Epithelial cell of proximal tubule (primary cell): ENCODE measurements around the gene TRAF7. TPM values are rescaled to one million over a fixed set of nuclear protein-coding genes. Genes with fewer than 3 reads are reported as not detected.
"Not testable (repeated sequence)": the region's sequence is repeated elsewhere in the genome, so short reads cannot be mapped to it uniquely, and the experiment has no call there.

ENCODE experiments used
- DNase-seq: peaks from one replicate; pipeline ENCODE4 v3.0.0-alpha.2; 2011; ENCODE audit warnings: low read depth
- H3K4me3 ChIP-seq: 2 replicates; pipeline ENCODE4 v1.5.1; 2011; ENCODE audit warnings: low read depth, mild to moderate bottlenecking, low read length
- CTCF ChIP-seq: conservative IDR thresholded peaks from 2 replicates; pipeline ENCODE4 v1.5.1; 2012; ENCODE audit warnings: low read depth, mild to moderate bottlenecking, low read length
- total RNA-seq: library from RNA; depleted of rRNA; stranded (reverse); fragments of >200 nt; gene quantifications from 2 replicates; pipeline ENCODE4 v1.2.3, GENCODE V29; 2015

TRAF7 gene
- total RNA-seq, 1 donor from 2014 or later, result 48.6 TPM

- TF ChIP-seq CTCF, result no peak
- H3K4me3 ChIP-seq, result no peak overlapping the region
- no peak for DNase-seq
These were observed 40.0 kb upstream of the TRAF7 start for GRCh38 chr16:2115591-2115973.

- DNase-seq, H3K4me3 ChIP-seq: not testable (repeated sequence)
These were observed 39.2 kb upstream of the TRAF7 start for GRCh38 chr16:2116428-2116827.

- not testable (repeated sequence) for H3K4me3 ChIP-seq, DNase-seq
These were observed 38.2 kb upstream of the TRAF7 start for GRCh38 chr16:2117341-2117740.

- not testable (repeated sequence) for DNase-seq, H3K4me3 ChIP-seq
These were observed 37.4 kb upstream of the TRAF7 start for GRCh38 chr16:2117960-2118722.

GRCh38 chr16:2121325-2121724 lies 34.3 kb upstream of the TRAF7 start:
- H3K4me3 ChIP-seq, DNase-seq: not testable (repeated sequence)

GRCh38 chr16:2121853-2122252 lies 33.7 kb upstream of the TRAF7 start:
- DNase-seq, result no peak
- H3K4me3 ChIP-seq, result no peak overlapping the region

GRCh38 chr16:2122429-2122828 lies 33.2 kb upstream of the TRAF7 start:
- no peak for TF ChIP-seq CTCF
- no peak for DNase-seq
- no peak overlapping the region for H3K4me3 ChIP-seq

More at GRCh38 chr16:2121853-2122252, 33.7 kb upstream of the TRAF7 start:
- no peak for TF ChIP-seq CTCF

- H3K4me3 ChIP-seq, DNase-seq: not testable (repeated sequence)
These were observed 32.5 kb upstream of the TRAF7 start for GRCh38 chr16:2122934-2123683.

GRCh38 chr16:2123706-2124376 lies 31.7 kb upstream of the TRAF7 start:
- not testable (repeated sequence) for DNase-seq, H3K4me3 ChIP-seq

- not testable (repeated sequence) for DNase-seq, H3K4me3 ChIP-seq
These were observed 31.2 kb upstream of the TRAF7 start for GRCh38 chr16:2124377-2124693.

GRCh38 chr16:2124694-2125444 lies 30.7 kb upstream of the TRAF7 start:
- not testable (repeated sequence) for H3K4me3 ChIP-seq, DNase-seq

- not testable (repeated sequence) for H3K4me3 ChIP-seq, DNase-seq
These were observed 30.0 kb upstream of the TRAF7 start for GRCh38 chr16:2125609-2126008.

- not testable (repeated sequence) for H3K4me3 ChIP-seq, DNase-seq
These were observed 29.3 kb upstream of the TRAF7 start for GRCh38 chr16:2126161-2126743.

GRCh38 chr16:2126928-2127556 lies 28.5 kb upstream of the TRAF7 start:
- H3K4me3 ChIP-seq, DNase-seq: not testable (repeated sequence)
